ENCODE data around the gene FAAP20. TPM values are rescaled to one million over a fixed set of nuclear protein-coding genes. Genes with fewer than 3 reads are reported as not detected.
A peak's percentile ranks its signal among the peaks of the same experiment; 100 is the strongest.

The FAAP20 gene
- total and polyA plus RNA-seq, 7 donors, result 28.4 to 58.0 (median 45.3) TPM

DNA sequence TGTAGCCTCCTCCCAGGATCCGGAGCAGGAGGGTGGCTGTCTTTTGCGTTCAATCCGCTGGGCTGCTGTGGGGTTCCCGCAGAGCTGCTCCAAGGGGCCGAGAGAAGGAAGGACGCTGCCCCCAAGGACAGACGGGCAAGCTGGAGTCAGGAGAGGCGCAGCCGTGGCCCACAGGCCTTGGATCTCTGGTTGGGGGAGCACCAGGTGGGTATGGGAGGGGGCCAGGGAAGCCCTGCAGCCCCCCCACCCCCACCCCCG is 17.6 kb upstream of the FAAP20 start:
- intact Hi-C loops (cut with DNase I), result no loop called here
- Histone ChIP-seq H3K4me3 (peak overlapping the region in 3 of 4 donors; percentile 32 to 37 (median 36)), H3K36me3 (no peaks in the 10 kb centered on the region), H3K27me3 (no peaks in the 10 kb centered on the region), H3K9me3 (no peaks in the 10 kb centered on the region), H3K27ac (peak overlapping the region; percentile 96 to 99 (median 98)), H3K4me1 (peaks cover 0 to 63% (median 57%) of the 10 kb centered on the region in 4 donors)
- no peak for DNase-seq
- WGBS, 2 donors, result 50 to 56% methylated on average over 10 of the region's 10 CpGs
- TF ChIP-seq, protein P1, sequence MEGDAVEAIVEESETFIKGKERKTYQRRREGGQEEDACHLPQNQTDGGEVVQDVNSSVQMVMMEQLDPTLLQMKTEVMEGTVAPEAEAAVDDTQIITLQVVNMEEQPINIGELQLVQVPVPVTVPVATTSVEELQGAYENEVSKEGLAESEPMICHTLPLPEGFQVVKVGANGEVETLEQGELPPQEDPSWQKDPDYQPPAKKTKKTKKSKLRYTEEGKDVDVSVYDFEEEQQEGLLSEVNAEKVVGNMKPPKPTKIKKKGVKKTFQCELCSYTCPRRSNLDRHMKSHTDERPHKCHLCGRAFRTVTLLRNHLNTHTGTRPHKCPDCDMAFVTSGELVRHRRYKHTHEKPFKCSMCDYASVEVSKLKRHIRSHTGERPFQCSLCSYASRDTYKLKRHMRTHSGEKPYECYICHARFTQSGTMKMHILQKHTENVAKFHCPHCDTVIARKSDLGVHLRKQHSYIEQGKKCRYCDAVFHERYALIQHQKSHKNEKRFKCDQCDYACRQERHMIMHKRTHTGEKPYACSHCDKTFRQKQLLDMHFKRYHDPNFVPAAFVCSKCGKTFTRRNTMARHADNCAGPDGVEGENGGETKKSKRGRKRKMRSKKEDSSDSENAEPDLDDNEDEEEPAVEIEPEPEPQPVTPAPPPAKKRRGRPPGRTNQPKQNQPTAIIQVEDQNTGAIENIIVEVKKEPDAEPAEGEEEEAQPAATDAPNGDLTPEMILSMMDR (IDR thresholded peaks at IDR 0.05), result no peak
- TF ChIP-seq POLR2A (IDR thresholded peaks at IDR 0.05) (no peak), EP300 (IDR thresholded peaks at IDR 0.05) (no peak), POLR2AphosphoS5 (IDR thresholded peaks at IDR 0.05) (no peak)

DNA sequence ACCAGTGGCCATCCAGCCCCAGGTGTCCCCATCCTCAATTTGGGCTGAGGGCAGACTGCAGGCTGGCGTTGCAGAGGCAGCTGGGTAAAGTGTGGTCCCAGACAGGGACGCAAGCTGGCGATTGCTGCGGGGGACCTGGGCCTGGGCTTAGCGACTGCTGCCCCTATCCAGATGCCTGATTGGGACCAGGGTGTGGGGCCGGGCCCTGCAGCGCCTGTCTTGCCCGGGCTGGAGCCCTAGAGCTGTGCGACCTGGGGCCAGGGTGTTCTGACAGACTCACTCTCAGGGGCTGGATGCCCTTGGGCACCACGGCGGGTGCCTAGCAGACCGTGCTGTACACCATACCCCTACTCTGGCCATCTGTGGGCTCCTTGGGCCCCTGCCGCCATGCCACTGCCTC is 16.2 kb upstream of the FAAP20 start:
- 96 to 97% methylated on average over 13 of the region's 13 CpGs for WGBS, 2 donors
- H3K4me1 ChIP-seq, result peaks cover 0 to 74% (median 66%) of the 10 kb centered on the region in 4 donors
- H3K27me3 ChIP-seq, result no peaks in the 10 kb centered on the region
- intact Hi-C loops (cut with DNase I), result no loop called here
- peak; percentile 70 for DNase-seq
- no peaks in the 10 kb centered on the region for H3K36me3 ChIP-seq
- H3K27ac ChIP-seq, result peak overlapping the region; percentile 88 to 94 (median 92)
- TF ChIP-seq, protein P1 (IDR thresholded peaks at IDR 0.05), result no peak
- TF ChIP-seq POLR2A (IDR thresholded peaks at IDR 0.05), result no peak
- no peak for TF ChIP-seq EP300 (IDR thresholded peaks at IDR 0.05)
- TF ChIP-seq POLR2AphosphoS5 (IDR thresholded peaks at IDR 0.05), result no peak
- no peak overlapping the region for H3K4me3 ChIP-seq
- no peaks in the 10 kb centered on the region for H3K9me3 ChIP-seq

DNA sequence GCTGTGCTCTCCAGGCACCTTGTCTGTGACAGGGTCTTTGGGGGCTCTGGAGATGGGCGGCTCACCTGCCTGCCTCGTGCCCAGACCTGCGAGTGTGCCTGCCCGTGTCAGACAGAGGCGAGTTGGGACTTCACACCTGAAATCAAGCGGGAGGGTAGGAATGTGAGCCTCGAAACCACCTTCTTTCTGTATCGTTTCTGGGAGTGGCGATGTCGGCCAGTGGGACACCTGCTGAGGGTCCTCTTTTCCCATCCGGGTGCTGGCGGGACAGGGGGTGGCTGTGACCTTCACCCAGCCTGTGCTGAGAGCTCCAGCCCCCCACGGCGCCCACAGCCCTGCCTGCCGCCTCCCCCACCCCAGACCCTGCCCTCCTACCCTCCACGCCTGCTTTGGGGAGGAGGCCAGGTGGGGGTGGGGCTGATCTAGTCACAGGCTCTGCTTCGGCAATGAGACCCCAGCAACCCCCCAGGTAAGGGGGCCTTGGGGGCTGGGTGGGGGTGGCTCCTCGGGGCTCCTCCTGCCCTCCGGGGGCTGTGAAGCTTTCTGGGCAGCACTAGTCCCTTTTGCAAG is 15.6 kb upstream of the FAAP20 start:
- H3K27ac ChIP-seq, result peak overlapping the region; percentile 88 to 94 (median 92)
- 83 to 89% methylated on average over 19 of the region's 19 CpGs for WGBS, 2 donors
- intact Hi-C loops (cut with DNase I), result no loop called here
- no peaks in the 10 kb centered on the region for H3K9me3 ChIP-seq
- no peak overlapping the region for H3K4me3 ChIP-seq
- no peak for DNase-seq
- peaks cover 0 to 77% (median 70%) of the 10 kb centered on the region in 4 donors for H3K4me1 ChIP-seq
- no peaks in the 10 kb centered on the region for H3K27me3 ChIP-seq
- TF ChIP-seq POLR2AphosphoS5 (IDR thresholded peaks at IDR 0.05), result no peak
- TF ChIP-seq POLR2A (IDR thresholded peaks at IDR 0.05), result no peak
- no peak for TF ChIP-seq EP300 (IDR thresholded peaks at IDR 0.05)
- no peaks in the 10 kb centered on the region for H3K36me3 ChIP-seq

DNA sequence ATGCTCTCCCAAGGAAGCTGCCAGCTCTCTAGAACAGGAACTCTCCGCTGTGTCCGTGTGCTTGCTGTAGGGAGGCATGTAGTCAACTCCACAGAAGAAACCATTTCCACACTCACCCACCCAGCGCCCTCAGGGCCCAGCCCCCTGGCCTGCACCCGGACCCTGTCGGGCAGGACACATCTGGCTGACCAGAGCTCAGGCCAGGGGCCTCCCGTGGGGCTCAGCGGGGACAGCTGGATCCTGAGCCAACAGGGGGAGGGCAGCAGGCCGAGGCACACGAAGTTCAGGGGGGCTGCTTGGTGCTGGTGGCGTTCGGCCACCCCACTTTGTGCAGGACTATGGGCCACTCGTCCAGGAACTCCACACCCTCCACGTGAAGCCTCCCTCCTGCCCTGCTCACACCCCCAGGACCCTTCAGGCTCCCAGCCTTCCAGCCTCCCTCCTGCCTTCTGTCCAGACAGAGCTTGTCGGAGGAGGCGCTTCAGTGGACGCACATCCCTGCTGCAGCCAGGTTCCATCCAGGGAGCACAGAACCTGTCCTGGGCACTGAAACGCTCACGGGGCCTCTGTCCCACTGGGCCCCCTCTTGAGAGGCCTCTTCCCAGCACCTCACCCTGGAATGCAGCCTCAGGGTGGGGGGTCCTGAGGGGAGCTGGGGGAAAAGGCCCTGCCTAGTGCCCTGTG is 15.0 kb upstream of the FAAP20 start:
- TF ChIP-seq POLR2AphosphoS5 (IDR thresholded peaks at IDR 0.05) (no peak), POLR2A (IDR thresholded peaks at IDR 0.05) (no peak)
- WGBS, 2 donors, result 83 to 89% methylated on average over 18 of the region's 18 CpGs
- Histone ChIP-seq H3K36me3 (no peaks in the 10 kb centered on the region), H3K4me1 (peaks cover 0 to 71% (median 64%) of the 10 kb centered on the region in 4 donors), H3K9me3 (no peaks in the 10 kb centered on the region), H3K27ac (peak overlapping the region; percentile 88 to 94 (median 92)), H3K27me3 (no peaks in the 10 kb centered on the region), H3K4me3 (no peak overlapping the region)
- intact Hi-C loops (cut with DNase I), result no loop called here
- no peak for DNase-seq

DNA sequence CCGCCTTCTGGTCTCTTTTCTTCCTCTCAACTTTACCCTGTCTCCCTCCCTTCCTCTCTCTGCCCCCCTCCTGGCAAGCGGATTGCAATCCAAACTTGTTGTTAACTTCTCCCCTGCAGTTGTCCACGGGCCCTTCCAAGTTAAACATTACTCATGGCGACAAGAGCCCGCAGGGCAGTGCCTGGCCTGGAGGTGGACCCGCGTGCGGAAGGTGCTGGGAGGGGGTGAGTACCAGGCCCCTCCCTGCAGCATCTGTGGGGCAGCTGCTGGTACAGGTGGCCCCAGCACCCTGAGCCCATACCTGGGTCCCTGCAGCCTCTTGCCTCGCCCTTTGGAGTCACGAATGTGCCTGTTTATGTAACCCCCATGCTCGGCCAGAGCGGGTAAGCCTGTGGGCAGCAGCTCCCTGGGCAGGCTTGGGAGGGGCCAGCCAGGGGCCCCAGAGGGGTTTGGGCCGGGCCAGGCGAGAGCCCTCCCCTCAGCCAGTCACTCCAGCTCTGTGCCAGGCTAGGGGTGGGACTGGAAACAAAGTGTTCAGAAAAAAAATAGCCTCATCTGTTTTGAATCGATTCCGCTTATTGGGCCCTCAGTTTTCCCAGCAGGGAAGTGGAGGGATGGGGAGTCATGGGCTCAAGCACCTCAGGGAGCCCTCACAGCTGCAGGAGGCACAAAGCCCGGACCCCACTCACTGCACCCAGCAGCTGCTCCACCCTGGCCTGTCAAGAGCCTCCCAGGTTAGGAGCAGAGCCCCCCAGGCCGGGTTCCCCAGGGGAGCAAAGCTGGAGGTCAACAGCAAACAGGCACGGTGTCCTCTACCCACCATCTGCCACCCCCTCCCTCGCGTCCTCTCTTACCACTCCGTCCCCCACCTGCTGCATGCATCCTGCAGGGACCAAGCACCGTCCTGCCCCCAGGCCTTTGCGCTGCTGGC is 14.0 kb upstream of the FAAP20 start:
- TF ChIP-seq, protein P1 (IDR thresholded peaks at IDR 0.05), result no peak
- TF ChIP-seq EP300 (IDR thresholded peaks at IDR 0.05) (no peak), POLR2A (IDR thresholded peaks at IDR 0.05) (no peak), POLR2AphosphoS5 (IDR thresholded peaks at IDR 0.05) (no peak)
- 39 to 66% methylated on average over 24 of the region's 24 CpGs for WGBS, 2 donors
- DNase-seq, result peak; percentile 83
- intact Hi-C loops (cut with DNase I), result no loop called here
- H3K4me1 ChIP-seq, result peaks cover 0 to 70% (median 62%) of the 10 kb centered on the region in 4 donors
- H3K27ac ChIP-seq, result peak overlapping the region; percentile 88 to 94 (median 92)
- no peaks in the 10 kb centered on the region for H3K27me3 ChIP-seq
- H3K36me3 ChIP-seq, result no peaks in the 10 kb centered on the region
- H3K4me3 ChIP-seq, result no peak overlapping the region
- H3K9me3 ChIP-seq, result no peaks in the 10 kb centered on the region

All from sigmoid colon (tissue), 7 donors.